ENCODE results near the gene FOXN3.

Gene FOXN3

DNA sequence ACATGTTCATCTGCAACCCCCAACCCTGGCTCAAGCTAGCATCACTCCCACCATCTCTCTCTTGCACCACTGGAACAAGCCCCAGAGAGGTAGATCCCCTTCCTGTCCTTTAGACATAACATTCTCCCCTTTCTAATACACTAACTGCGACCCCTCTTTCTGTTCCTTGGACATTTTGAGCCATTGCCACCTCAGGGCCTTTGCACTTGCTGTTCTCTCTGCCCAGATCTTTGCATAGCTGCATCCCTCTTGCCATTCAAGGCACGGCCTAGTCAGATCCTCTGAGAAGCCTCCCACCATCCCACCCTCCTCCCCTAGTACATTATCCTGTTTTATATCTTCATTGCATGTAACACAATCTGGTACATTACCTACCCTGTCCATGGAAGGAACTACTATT is 16.5 kb downstream of the FOXN3 start:
- no peak for DNase-seq (ENCODE audit: extremely low read depth, low read depth)
- TF ChIP-seq, protein P1, sequence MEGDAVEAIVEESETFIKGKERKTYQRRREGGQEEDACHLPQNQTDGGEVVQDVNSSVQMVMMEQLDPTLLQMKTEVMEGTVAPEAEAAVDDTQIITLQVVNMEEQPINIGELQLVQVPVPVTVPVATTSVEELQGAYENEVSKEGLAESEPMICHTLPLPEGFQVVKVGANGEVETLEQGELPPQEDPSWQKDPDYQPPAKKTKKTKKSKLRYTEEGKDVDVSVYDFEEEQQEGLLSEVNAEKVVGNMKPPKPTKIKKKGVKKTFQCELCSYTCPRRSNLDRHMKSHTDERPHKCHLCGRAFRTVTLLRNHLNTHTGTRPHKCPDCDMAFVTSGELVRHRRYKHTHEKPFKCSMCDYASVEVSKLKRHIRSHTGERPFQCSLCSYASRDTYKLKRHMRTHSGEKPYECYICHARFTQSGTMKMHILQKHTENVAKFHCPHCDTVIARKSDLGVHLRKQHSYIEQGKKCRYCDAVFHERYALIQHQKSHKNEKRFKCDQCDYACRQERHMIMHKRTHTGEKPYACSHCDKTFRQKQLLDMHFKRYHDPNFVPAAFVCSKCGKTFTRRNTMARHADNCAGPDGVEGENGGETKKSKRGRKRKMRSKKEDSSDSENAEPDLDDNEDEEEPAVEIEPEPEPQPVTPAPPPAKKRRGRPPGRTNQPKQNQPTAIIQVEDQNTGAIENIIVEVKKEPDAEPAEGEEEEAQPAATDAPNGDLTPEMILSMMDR (IDR thresholded peaks at IDR 0.05; ENCODE audit: low read depth, low read length): no peak

DNA sequence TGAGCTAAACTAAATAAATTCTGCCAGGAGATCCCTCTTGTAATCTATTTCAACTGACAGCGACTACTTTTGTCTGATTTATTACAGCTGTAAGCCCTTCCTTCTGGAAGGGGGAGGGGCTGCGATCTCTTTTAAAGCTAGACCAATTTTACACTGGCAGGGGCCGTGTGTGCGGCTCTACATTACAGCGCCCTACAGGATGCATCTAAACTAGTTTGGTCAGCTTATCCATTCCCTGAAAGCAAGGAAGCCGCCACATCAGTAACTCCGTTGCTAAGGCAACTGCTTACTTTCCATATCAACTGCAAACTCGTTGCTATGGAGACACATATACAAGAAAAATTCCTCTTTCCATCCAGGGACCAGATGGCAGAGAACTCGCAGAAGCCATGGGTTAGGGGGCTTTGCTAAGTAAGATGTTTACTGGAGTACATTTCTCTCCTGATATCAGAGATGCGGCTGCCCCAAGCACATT is 17.4 kb downstream of the FOXN3 start:
- DNase-seq (ENCODE audit: extremely low read depth, low read depth): peak; percentile 81
- TF ChIP-seq, protein P1 (IDR thresholded peaks at IDR 0.05; ENCODE audit: low read depth, low read length): no peak

- no peak for DNase-seq (ENCODE audit: extremely low read depth, low read depth)
Measured at GRCh38 chr14:89399157-89399556, 17.9 kb downstream of the FOXN3 start.

GRCh38 chr14:89397569-89398230 is 19.3 kb downstream of the FOXN3 start:
- TF ChIP-seq, protein P1 (IDR thresholded peaks at IDR 0.05; ENCODE audit: low read depth, low read length): no peak
- DNase-seq (ENCODE audit: extremely low read depth, low read depth): no peak

More at GRCh38 chr14:89399157-89399556, 17.9 kb downstream of the FOXN3 start:
- TF ChIP-seq, protein P1 (IDR thresholded peaks at IDR 0.05; ENCODE audit: low read depth, low read length): no peak

DNA sequence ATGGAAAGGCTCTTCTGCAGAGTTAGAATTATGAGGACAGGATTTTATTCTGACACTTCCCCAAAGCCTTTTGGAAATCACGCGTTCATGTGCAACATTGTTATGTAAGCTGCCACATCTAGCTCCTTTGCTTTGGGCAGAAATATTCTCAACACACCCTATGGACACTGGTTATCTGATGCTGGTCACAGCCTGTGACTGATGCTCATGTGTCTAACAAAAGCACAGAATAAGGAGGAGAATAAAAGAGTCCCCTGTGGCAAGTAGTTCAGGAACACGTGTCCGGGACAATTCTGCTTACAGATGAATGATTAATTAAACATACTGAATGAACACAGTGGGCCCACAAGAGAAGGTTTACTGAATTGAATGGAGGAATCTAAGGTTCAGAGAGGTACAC is 22.1 kb downstream of the FOXN3 start:
- DNase-seq (ENCODE audit: extremely low read depth, low read depth): no peak
- TF ChIP-seq, protein P1 (IDR thresholded peaks at IDR 0.05; ENCODE audit: low read depth, low read length): no peak

- DNase-seq (ENCODE audit: extremely low read depth, low read depth): no peak
- TF ChIP-seq, protein P1 (IDR thresholded peaks at IDR 0.05; ENCODE audit: low read depth, low read length): no peak
Measured at GRCh38 chr14:89393222-89393745, 23.7 kb downstream of the FOXN3 start.

GRCh38 chr14:89392181-89392580 is 24.9 kb downstream of the FOXN3 start:
- no peak for DNase-seq (ENCODE audit: extremely low read depth, low read depth)
- TF ChIP-seq, protein P1 (IDR thresholded peaks at IDR 0.05; ENCODE audit: low read depth, low read length): no peak
